ENCODE results near the gene B4GALNT1.

DNA sequence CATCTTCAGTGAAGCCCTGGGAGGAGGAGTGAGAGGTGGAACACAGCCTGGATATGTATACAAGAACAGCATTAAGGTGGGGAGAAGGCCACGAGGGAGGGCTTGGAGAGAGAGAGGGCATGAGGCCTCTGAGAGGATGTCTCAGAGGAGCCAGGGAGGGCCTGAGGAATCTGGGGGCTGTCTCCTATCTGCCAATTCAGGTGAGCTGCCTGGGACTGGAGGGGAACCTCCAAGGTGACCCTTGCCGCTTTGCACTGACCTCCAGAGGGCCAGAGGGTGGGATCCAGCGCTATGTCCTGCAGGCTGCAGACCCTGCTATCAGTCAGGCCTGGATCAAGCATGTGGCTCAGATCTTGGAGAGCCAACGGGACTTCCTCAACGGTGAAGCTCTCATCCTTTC, 17.4 kb downstream of the B4GALNT1 start:
- TF ChIP-seq, protein P1, sequence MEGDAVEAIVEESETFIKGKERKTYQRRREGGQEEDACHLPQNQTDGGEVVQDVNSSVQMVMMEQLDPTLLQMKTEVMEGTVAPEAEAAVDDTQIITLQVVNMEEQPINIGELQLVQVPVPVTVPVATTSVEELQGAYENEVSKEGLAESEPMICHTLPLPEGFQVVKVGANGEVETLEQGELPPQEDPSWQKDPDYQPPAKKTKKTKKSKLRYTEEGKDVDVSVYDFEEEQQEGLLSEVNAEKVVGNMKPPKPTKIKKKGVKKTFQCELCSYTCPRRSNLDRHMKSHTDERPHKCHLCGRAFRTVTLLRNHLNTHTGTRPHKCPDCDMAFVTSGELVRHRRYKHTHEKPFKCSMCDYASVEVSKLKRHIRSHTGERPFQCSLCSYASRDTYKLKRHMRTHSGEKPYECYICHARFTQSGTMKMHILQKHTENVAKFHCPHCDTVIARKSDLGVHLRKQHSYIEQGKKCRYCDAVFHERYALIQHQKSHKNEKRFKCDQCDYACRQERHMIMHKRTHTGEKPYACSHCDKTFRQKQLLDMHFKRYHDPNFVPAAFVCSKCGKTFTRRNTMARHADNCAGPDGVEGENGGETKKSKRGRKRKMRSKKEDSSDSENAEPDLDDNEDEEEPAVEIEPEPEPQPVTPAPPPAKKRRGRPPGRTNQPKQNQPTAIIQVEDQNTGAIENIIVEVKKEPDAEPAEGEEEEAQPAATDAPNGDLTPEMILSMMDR (IDR thresholded peaks at IDR 0.05), result no peak
- TF ChIP-seq POLR2A (IDR thresholded peaks at IDR 0.05) (no peak), EP300 (IDR thresholded peaks at IDR 0.05) (no peak)
